HCT116 (cell line): Measurements from ENCODE around the gene TMEM240. TPM values are rescaled to one million over a fixed set of nuclear protein-coding genes. Genes with fewer than 3 reads are reported as not detected.
A peak's percentile ranks its signal among the peaks of the same experiment; 100 is the strongest.

Experiments
- ATAC-seq: fragments of 200-7000 bp; cut with Tn5 transposase; 2 replicates; pipeline ENCODE4 v1.9.1; 2020; ENCODE audit warnings: mild to moderate bottlenecking, moderate library complexity
- BruUV-seq: library from RNA; stranded (reverse); fragments of 400-500 nt; replicated peaks from 2 replicates; lab custom pipeline; 2021; lab: Mats Ljungman, UMichigan
- CTCF ChIA-PET: fragments of 300-600 bp; sonication (Branson Sonifier 250); formaldehyde crosslinking; loops from one replicate; lab custom pipeline; 2021; ENCODE audit warnings: antibody characterized with exemption; lab: Charles Lee
- POLR2A ChIA-PET: fragments of 300-600, 350-600 bp; sonication (Branson Sonifier 250); formaldehyde crosslinking; loops from one replicate; lab custom pipeline; 2021; ENCODE audit warnings: antibody characterized with exemption; lab: Charles Lee
- RAD21 ChIA-PET, 2 experiments: fragments of 300-600 bp; sonication (Branson Sonifier 250); formaldehyde crosslinking; loops; one replicate each; lab custom pipeline; 2023; ENCODE audit warnings: low total read pairs in 2 of 2; ENCODE audit not compliant: uncharacterized antibody in 2 of 2, unreplicated experiment in 2 of 2, low non-redundant PET in 1 of 2; lab: Charles Lee
- DNase-seq: peaks from one replicate; pipeline ENCODE4 v3.0.0-alpha.2; 2010; ENCODE audit warnings: low read depth, low spot score
- H2AFZ ChIP-seq: fragments of 200-600 bp; shearing (Covaris generic), sonication (generic); 2 replicates; pipeline ENCODE4 v1.6.1; 2017; ENCODE audit warnings: low read depth, mixed run types, mixed read lengths, antibody characterized with exemption, low read length; ENCODE audit not compliant: poor library complexity, severe bottlenecking
- H3K27ac ChIP-seq: 2 replicates; pipeline ENCODE4 v1.5.1; 2012; ENCODE audit warnings: low read depth, low read length
- H3K27me3 ChIP-seq: fragments of 200-600 bp; sonication (generic); 2 replicates; pipeline ENCODE4 v1.6.1; 2016; ENCODE audit warnings: mixed run types, low read length, mixed read lengths; ENCODE audit not compliant: insufficient read depth
- H3K36me3 ChIP-seq, 2 experiments: fragments of 200-500 bp in 1 of 2; fragments of 200-600 bp in 1 of 2; sonication (Bioruptor generic) in 1 of 2; sonication (generic) in 1 of 2; 2 replicates each; pipeline versions ENCODE4 v1.5.1 to v1.6.1; 2014 to 2016; ENCODE audit warnings: low read length in 2 of 2, inconsistent platforms in 1 of 2, mixed read lengths in 1 of 2, mixed run types in 1 of 2; ENCODE audit not compliant: insufficient read depth in 2 of 2, control insufficient read depth in 1 of 2
- H3K4me1 ChIP-seq, 2 experiments: fragments of 200-600 bp in 1 of 2; sonication (generic) in 1 of 2; 2 replicates each; pipeline versions ENCODE4 v1.5.1 to v1.6.1; 2012 to 2017; ENCODE audit warnings: low read length in 2 of 2, inconsistent platforms in 1 of 2, mild to moderate bottlenecking in 1 of 2, mixed read lengths in 1 of 2, mixed run types in 1 of 2, moderate library complexity in 1 of 2; ENCODE audit not compliant: insufficient read depth in 2 of 2, control insufficient read depth in 1 of 2
- H3K4me2 ChIP-seq: fragments of 200-600 bp; sonication (generic); 2 replicates; pipeline ENCODE4 v1.6.1; 2017; ENCODE audit warnings: mixed run types, low read length, mixed read lengths
- H3K4me3 ChIP-seq, 2 experiments: fragments of 200-600 bp in 1 of 2; sonication (generic) in 1 of 2; replicated peaks in 1 of 2; 2 replicates each; pipeline ENCODE4 v1.5.1; 2011 to 2016; ENCODE audit warnings: low read length in 2 of 2, control low read depth in 1 of 2, low read depth in 1 of 2, mild to moderate bottlenecking in 1 of 2, mixed read lengths in 1 of 2, mixed run types in 1 of 2
- H3K79me2 ChIP-seq: fragments of 200-600 bp; sonication (generic); 2 replicates; pipeline ENCODE4 v1.6.1; 2017; ENCODE audit warnings: mild to moderate bottlenecking, mixed run types, low read length, moderate library complexity, mixed read lengths; ENCODE audit not compliant: insufficient read depth
- H3K9ac ChIP-seq: fragments of 200-600 bp; sonication (generic); 2 replicates; pipeline ENCODE4 v1.6.1; 2016; ENCODE audit warnings: low read length, mixed read lengths
- H3K9me2 ChIP-seq: fragments of 200-600 bp; sonication (generic), shearing (Covaris generic); 2 replicates; pipeline ENCODE4 v1.6.1; 2017; ENCODE audit warnings: mixed run types, mild to moderate bottlenecking, moderate library complexity; ENCODE audit not compliant: insufficient read depth
- H3K9me3 ChIP-seq, 2 experiments: fragments of 200-500 bp in 1 of 2; fragments of 200-600 bp in 1 of 2; sonication (Bioruptor generic) in 1 of 2; sonication (generic) in 1 of 2; 2 replicates each; pipeline ENCODE4 v1.6.1; 2014 to 2017; ENCODE audit warnings: low read length in 2 of 2, mixed read lengths in 2 of 2, inconsistent platforms in 1 of 2, low read depth in 1 of 2, mild to moderate bottlenecking in 1 of 2, mixed run types in 1 of 2, moderate library complexity in 1 of 2; ENCODE audit not compliant: control insufficient read depth in 1 of 2, insufficient read depth in 1 of 2
- H4K20me1 ChIP-seq: fragments of 200-600 bp; sonication (generic), shearing (Covaris generic); 2 replicates; pipeline ENCODE4 v1.6.1; 2017; ENCODE audit warnings: mixed run types, mild to moderate bottlenecking, moderate library complexity; ENCODE audit not compliant: insufficient read depth
- ELF1 ChIP-seq: IDR thresholded peaks from 2 replicates; pipeline ENCODE4 v1.6.1; 2012; ENCODE audit warnings: low read depth, borderline replicate concordance
- EZH2 ChIP-seq: fragments of 200-600 bp; sonication (generic); IDR thresholded peaks from 2 replicates; pipeline ENCODE4 v1.6.1; 2017; ENCODE audit warnings: antibody characterized with exemption, mixed run types
- POLR2AphosphoS5 ChIP-seq: IDR thresholded peaks from 2 replicates; pipeline ENCODE4 v1.6.1; 2011; ENCODE audit warnings: mild to moderate bottlenecking, low read depth, low read length, moderate library complexity
- REST ChIP-seq: IDR thresholded peaks from 2 replicates; pipeline ENCODE4 v1.6.1; 2012; ENCODE audit warnings: low read depth
- SP1 ChIP-seq: IDR thresholded peaks from 2 replicates; pipeline ENCODE4 v1.6.1; 2012; ENCODE audit warnings: low read depth
- SRF ChIP-seq: IDR thresholded peaks from 2 replicates; pipeline ENCODE4 v1.6.1; 2012; ENCODE audit warnings: low read depth
- TCF7L2 ChIP-seq: IDR thresholded peaks from 2 replicates; pipeline ENCODE4 v1.7.0; 2011; ENCODE audit warnings: borderline replicate concordance, inconsistent platforms; ENCODE audit not compliant: insufficient read depth, insufficient read length; ENCODE audit errors: extremely low read depth
- YY1 ChIP-seq: IDR thresholded peaks from 2 replicates; pipeline ENCODE4 v1.6.1; 2011; ENCODE audit warnings: low read length, low read depth, moderate library complexity, mild to moderate bottlenecking; ENCODE audit not compliant: insufficient replicate concordance; ENCODE audit errors: extremely low read depth
- ZFX ChIP-seq: fragments of 450-650 bp; IDR thresholded peaks from 2 replicates; pipeline ENCODE4 v1.6.1; 2017
- intact Hi-C: fragments of 100-400 bp; cut with micrococcal nuclease; formaldehyde crosslinking; loops from 2 replicates; pipeline ENCODE4 v1.10.0; 2022
- total RNA-seq: library from RNA; stranded (reverse); gene quantifications from one replicate; pipeline ENCODE4 v1.2.1, GENCODE V29; 2021; ENCODE audit not compliant: unreplicated experiment
- TF ChIP-seq, protein P1 (sequence below): IDR thresholded peaks from 2 replicates; pipeline ENCODE4 v1.6.1; 2011; ENCODE audit warnings: mild to moderate bottlenecking, low read length, moderate library complexity; ENCODE audit not compliant: insufficient replicate concordance; ENCODE audit errors: extremely low read depth
- TF ChIP-seq, protein P2 (sequence below): IDR thresholded peaks from 2 replicates; pipeline ENCODE4 v1.6.1; 2012

The TMEM240 gene
- total RNA-seq, 1 experiment from 2014 or later = 2.3 TPM

DNA sequence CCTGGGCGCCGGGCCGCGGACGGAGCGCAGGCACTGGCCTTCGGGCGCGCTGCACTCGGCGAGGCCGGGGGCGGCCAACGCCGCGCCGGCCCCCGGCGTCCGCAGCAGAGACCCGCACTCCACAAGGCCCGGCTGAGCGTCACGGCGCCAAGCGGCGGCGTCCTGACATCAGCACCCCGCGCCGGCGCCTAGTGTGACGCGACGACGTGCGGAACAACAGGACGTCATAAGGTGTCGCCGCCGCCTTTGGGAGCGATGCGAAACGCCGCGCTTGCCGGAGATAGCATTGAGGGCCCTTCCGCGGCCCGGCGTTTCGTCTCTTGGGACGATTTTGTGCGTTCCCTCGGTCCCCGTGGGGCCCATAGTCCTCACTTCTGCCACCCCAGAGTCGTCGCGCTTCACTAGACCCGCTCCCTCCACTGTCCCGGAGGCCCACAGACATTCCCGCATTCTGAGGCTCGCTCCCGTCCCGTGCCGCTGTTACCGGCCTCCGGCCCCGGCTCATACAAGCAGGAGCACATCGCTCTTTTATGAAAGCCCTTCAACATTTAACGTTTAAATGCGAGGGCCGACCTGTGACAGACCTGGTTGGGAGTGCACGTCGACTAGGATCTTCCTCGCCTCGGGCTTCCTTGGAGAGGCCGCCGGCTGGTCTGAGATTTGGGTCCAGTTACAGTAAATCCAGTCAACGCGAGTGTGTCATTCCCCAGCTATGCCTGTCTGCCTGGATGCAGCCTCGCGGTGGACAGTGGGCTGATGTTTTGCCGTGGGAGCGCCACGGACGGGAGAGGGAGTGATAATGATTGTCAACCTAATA lies 34.5 kb upstream of the TMEM240 start, which contains the start of gene SSU72:
SSU72 (minus strand) TSS at position 143 of the 817 bp plus-strand sequence. CDS start 306 bp downstream, outside the sequence.
- peak; percentile 83 for DNase-seq
- ChIA-PET POLR2A (no interaction called here), RAD21 (no interaction called here), CTCF (no interaction called here)
- BruUV-seq = TSS peak; percentile 94
- H3K27me3 ChIP-seq = no peaks in the 10 kb centered on the region
- no peak within 1 kb of the TSS for H2AFZ ChIP-seq
- TF ChIP-seq TCF7L2 (peak; percentile 86), ELF1 (no peak; the same call in 1 of the 2 replicates), SRF (peak; percentile 98), REST (no peak), ZFX (peak; percentile 95), SP1 (peak; percentile 73; the same call in 1 of the 2 replicates), YY1 (peak; percentile 37), EZH2 (no peak), POLR2AphosphoS5 (peak; percentile 93)
- TF ChIP-seq, protein P1, sequence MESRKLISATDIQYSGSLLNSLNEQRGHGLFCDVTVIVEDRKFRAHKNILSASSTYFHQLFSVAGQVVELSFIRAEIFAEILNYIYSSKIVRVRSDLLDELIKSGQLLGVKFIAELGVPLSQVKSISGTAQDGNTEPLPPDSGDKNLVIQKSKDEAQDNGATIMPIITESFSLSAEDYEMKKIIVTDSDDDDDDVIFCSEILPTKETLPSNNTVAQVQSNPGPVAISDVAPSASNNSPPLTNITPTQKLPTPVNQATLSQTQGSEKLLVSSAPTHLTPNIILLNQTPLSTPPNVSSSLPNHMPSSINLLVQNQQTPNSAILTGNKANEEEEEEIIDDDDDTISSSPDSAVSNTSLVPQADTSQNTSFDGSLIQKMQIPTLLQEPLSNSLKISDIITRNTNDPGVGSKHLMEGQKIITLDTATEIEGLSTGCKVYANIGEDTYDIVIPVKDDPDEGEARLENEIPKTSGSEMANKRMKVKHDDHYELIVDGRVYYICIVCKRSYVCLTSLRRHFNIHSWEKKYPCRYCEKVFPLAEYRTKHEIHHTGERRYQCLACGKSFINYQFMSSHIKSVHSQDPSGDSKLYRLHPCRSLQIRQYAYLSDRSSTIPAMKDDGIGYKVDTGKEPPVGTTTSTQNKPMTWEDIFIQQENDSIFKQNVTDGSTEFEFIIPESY = peak; percentile 3
- TF ChIP-seq, protein P2, sequence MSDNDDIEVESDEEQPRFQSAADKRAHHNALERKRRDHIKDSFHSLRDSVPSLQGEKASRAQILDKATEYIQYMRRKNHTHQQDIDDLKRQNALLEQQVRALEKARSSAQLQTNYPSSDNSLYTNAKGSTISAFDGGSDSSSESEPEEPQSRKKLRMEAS = peak; percentile 81
- peaks cover 17 to 22% of the 10 kb centered on the region in 2 experiments for H3K4me1 ChIP-seq
- peak within 1 kb of the TSS; percentile 84 to 97 for H3K4me3 ChIP-seq
- peak within 1 kb of the TSS; percentile 74 for H3K4me2 ChIP-seq
- H4K20me1 ChIP-seq = peaks cover 3% of the 10 kb centered on the region; the same call in 1 of the 2 replicates
- intact Hi-C loops = loop anchor here (5.0 kb wide), 1 partner anchor 63 kb away; the partner anchor contains the start of gene ATAD3A
- H3K27ac ChIP-seq = peak within 1 kb of the TSS; percentile 99
- no peaks in the 10 kb centered on the region for H3K9me2 ChIP-seq
- peaks cover 45% of the 10 kb centered on the region for H3K79me2 ChIP-seq
- peaks cover 0 to 7% of the 10 kb centered on the region in 2 experiments; a peak in 3 of 4 replicates for H3K36me3 ChIP-seq
- peak; percentile 85 for ATAC-seq
- no peaks in the 10 kb centered on the region for H3K9me3 ChIP-seq
- H3K9ac ChIP-seq = peak within 1 kb of the TSS; percentile 100
